Dermis blood vessel endothelial cell (primary cell): ENCODE results near the gene KRT4. TPM values are rescaled to one million over a fixed set of nuclear protein-coding genes. Genes with fewer than 3 reads are reported as not detected.
"Not testable (repeated sequence)": the region's sequence is repeated elsewhere in the genome, so short reads cannot be mapped to it uniquely, and the experiment has no call there.

Experiments
- DNase-seq: peaks from one replicate; pipeline ENCODE4 v3.0.0; 2010
- total RNA-seq: library from RNA; depleted of rRNA; stranded (reverse); fragments of >200 nt; gene quantifications from 2 replicates; pipeline ENCODE4 v1.2.3, GENCODE V29; 2014

KRT4 gene
- total RNA-seq, 1 donor from 2014 or later = not detected

- DNase-seq = no peak
Observed at GRCh38 chr12:52771505-52771904, 42.4 kb downstream of the KRT4 start.

- no peak for DNase-seq
Observed at GRCh38 chr12:52771088-52771487, 42.8 kb downstream of the KRT4 start.

GRCh38 chr12:52769946-52770345 is 44.0 kb downstream of the KRT4 start:
- no peak for DNase-seq

- DNase-seq = no peak
Observed at GRCh38 chr12:52769354-52769753, 44.6 kb downstream of the KRT4 start.

GRCh38 chr12:52768479-52769200 is 45.3 kb downstream of the KRT4 start:
- DNase-seq = no peak

GRCh38 chr12:52767427-52767826 is 46.5 kb downstream of the KRT4 start:
- DNase-seq = no peak

GRCh38 chr12:52767020-52767379 is 46.9 kb downstream of the KRT4 start:
- DNase-seq = no peak

GRCh38 chr12:52766351-52767019 is 47.4 kb downstream of the KRT4 start:
- DNase-seq = no peak

GRCh38 chr12:52765702-52766101 is 48.2 kb downstream of the KRT4 start:
- no peak for DNase-seq

GRCh38 chr12:52763991-52764390 is 49.9 kb downstream of the KRT4 start:
- no peak for DNase-seq

- DNase-seq = no peak
Observed at GRCh38 chr12:52763036-52763659, 50.8 kb downstream of the KRT4 start.

- no peak for DNase-seq
Observed at GRCh38 chr12:52761802-52762201, 52.1 kb downstream of the KRT4 start.

- DNase-seq = not testable (repeated sequence)
Observed at GRCh38 chr12:52761218-52761617, 52.7 kb downstream of the KRT4 start.

- DNase-seq = no peak
Observed at GRCh38 chr12:52760623-52761022, 53.3 kb downstream of the KRT4 start.

- DNase-seq = no peak
Observed at GRCh38 chr12:52759695-52760094, 54.2 kb downstream of the KRT4 start.

GRCh38 chr12:52759218-52759617 is 54.7 kb downstream of the KRT4 start:
- DNase-seq = no peak

- DNase-seq = no peak
Observed at GRCh38 chr12:52757449-52758176, 56.3 kb downstream of the KRT4 start.

Other genes with a start within 250 kb of the KRT4 start
- not detected in 2 replicates for gene KRT74, start 240.3 kb downstream of the KRT4 start, total RNA-seq
- not detected in 2 replicates for gene KRT72, start 212.7 kb downstream of the KRT4 start, total RNA-seq
- gene KRT73, start 195.6 kb downstream of the KRT4 start, total RNA-seq = not detected in 2 replicates
- gene KRT2, start 161.9 kb downstream of the KRT4 start, total RNA-seq = not detected in 2 replicates
- not detected in 2 replicates for gene KRT1, start 133.7 kb downstream of the KRT4 start, total RNA-seq
- not detected in 2 replicates for gene KRT77, start 110.6 kb downstream of the KRT4 start, total RNA-seq
- not detected in 2 replicates for gene KRT76, start 36.8 kb downstream of the KRT4 start, total RNA-seq
- gene KRT3, start 18.0 kb downstream of the KRT4 start, total RNA-seq = not detected in 2 replicates
- gene KRT79, start 20.2 kb upstream of the KRT4 start, total RNA-seq = not detected in 2 replicates
- gene KRT78, start 34.9 kb upstream of the KRT4 start, total RNA-seq = not detected in 2 replicates
- gene KRT8, start 91.0 kb upstream of the KRT4 start, total RNA-seq = 9.5 and 11.9 TPM in 2 replicates
- 257 and 322 TPM in 2 replicates for gene KRT18, start 135.0 kb upstream of the KRT4 start, total RNA-seq
- gene EIF4B, start 192.3 kb upstream of the KRT4 start, total RNA-seq = 1,240 and 1,351 TPM in 2 replicates
- 56.2 and 56.5 TPM in 2 replicates for gene TNS2, start 235.9 kb upstream of the KRT4 start, total RNA-seq